ENCODE measurements around the gene LTBP1.

LTBP1 gene

GRCh38 chr2:32926708-32927084 lies 20.1 kb upstream of the LTBP1 start:
- TF ChIP-seq CTCF (conservative IDR thresholded peaks at IDR 0.05; ENCODE audit: low read depth, low read length): no peak
- Histone ChIP-seq H3K79me2 (ENCODE audit: insufficient read depth, low read depth) (no peaks in the 10 kb centered on the region), H3K9ac (no peak overlapping the region), H4K20me1 (ENCODE audit: insufficient read depth) (no peaks in the 10 kb centered on the region), H3K4me1 (ENCODE audit: low read depth, poor library complexity, severe bottlenecking) (peaks cover 14% of the 10 kb centered on the region), H2AFZ (ENCODE audit: low read depth) (no peak overlapping the region), H3K27me3 (ENCODE audit: insufficient read depth, low read depth) (no peaks in the 10 kb centered on the region; the same call in 1 of the 2 replicates), H3K4me2 (no peak overlapping the region), H3K36me3 (ENCODE audit: insufficient read depth) (no peaks in the 10 kb centered on the region), H3K4me3 (IDR thresholded peaks at IDR 0.05; ENCODE audit: insufficient read depth, low read depth, low read length) (no peak overlapping the region), H3K27ac (no peak overlapping the region)

GRCh38 chr2:32930436-32930835 lies 16.3 kb upstream of the LTBP1 start:
- TF ChIP-seq CTCF (conservative IDR thresholded peaks at IDR 0.05; ENCODE audit: low read depth, low read length): no peak
- no peaks in the 10 kb centered on the region for H3K36me3 ChIP-seq (ENCODE audit: insufficient read depth)

GRCh38 chr2:32931519-32931918 lies 15.2 kb upstream of the LTBP1 start:
- no peak for TF ChIP-seq CTCF (conservative IDR thresholded peaks at IDR 0.05; ENCODE audit: low read depth, low read length)
- Histone ChIP-seq H3K4me1 (ENCODE audit: low read depth, poor library complexity, severe bottlenecking) (peaks cover 14% of the 10 kb centered on the region), H3K27ac (no peak overlapping the region), H3K36me3 (ENCODE audit: insufficient read depth) (no peaks in the 10 kb centered on the region), H3K79me2 (ENCODE audit: insufficient read depth, low read depth) (no peaks in the 10 kb centered on the region), H2AFZ (ENCODE audit: low read depth) (no peak overlapping the region), H3K9ac (no peak overlapping the region), H3K27me3 (ENCODE audit: insufficient read depth, low read depth) (no peaks in the 10 kb centered on the region; the same call in 1 of the 2 replicates), H4K20me1 (ENCODE audit: insufficient read depth) (no peaks in the 10 kb centered on the region), H3K4me3 (IDR thresholded peaks at IDR 0.05; ENCODE audit: insufficient read depth, low read depth, low read length) (no peak overlapping the region), H3K4me2 (no peak overlapping the region)

More at GRCh38 chr2:32930436-32930835, 16.3 kb upstream of the LTBP1 start:
- H3K9ac ChIP-seq: no peak overlapping the region
- no peaks in the 10 kb centered on the region; the same call in 1 of the 2 replicates for H3K27me3 ChIP-seq (ENCODE audit: insufficient read depth, low read depth)
- peaks cover 14% of the 10 kb centered on the region for H3K4me1 ChIP-seq (ENCODE audit: low read depth, poor library complexity, severe bottlenecking)
- H3K4me2 ChIP-seq: no peak overlapping the region
- no peaks in the 10 kb centered on the region for H4K20me1 ChIP-seq (ENCODE audit: insufficient read depth)
- H3K27ac ChIP-seq: no peak overlapping the region
- no peak overlapping the region for H2AFZ ChIP-seq (ENCODE audit: low read depth)
- no peaks in the 10 kb centered on the region for H3K79me2 ChIP-seq (ENCODE audit: insufficient read depth, low read depth)
- no peak overlapping the region for H3K4me3 ChIP-seq (IDR thresholded peaks at IDR 0.05; ENCODE audit: insufficient read depth, low read depth, low read length)

GRCh38 chr2:32931945-32932709 lies 14.6 kb upstream of the LTBP1 start:
- TF ChIP-seq CTCF (conservative IDR thresholded peaks at IDR 0.05; ENCODE audit: low read depth, low read length): no peak
- Histone ChIP-seq H3K9ac (no peak overlapping the region), H3K4me1 (ENCODE audit: low read depth, poor library complexity, severe bottlenecking) (peaks cover 14% of the 10 kb centered on the region), H3K27ac (no peak overlapping the region), H3K79me2 (ENCODE audit: insufficient read depth, low read depth) (no peaks in the 10 kb centered on the region), H2AFZ (ENCODE audit: low read depth) (no peak overlapping the region), H3K27me3 (ENCODE audit: insufficient read depth, low read depth) (no peaks in the 10 kb centered on the region; the same call in 1 of the 2 replicates), H3K4me2 (no peak overlapping the region), H3K4me3 (IDR thresholded peaks at IDR 0.05; ENCODE audit: insufficient read depth, low read depth, low read length) (no peak overlapping the region), H3K36me3 (ENCODE audit: insufficient read depth) (no peaks in the 10 kb centered on the region), H4K20me1 (ENCODE audit: insufficient read depth) (no peaks in the 10 kb centered on the region)

Measured in KMS-11 (cell line).